NOMO-1 treated with DMSO at 0.1 percent for 48 hours (cell line): ENCODE measurements around the gene COX7A1.
"Not testable (repeated sequence)": the region's sequence is repeated elsewhere in the genome, so short reads cannot be mapped to it uniquely, and the experiment has no call there.

ENCODE experiments used
- DNase-seq: peaks from one replicate; lab custom pipeline; 2025; ENCODE audit not compliant: unreplicated experiment; lab: John Stamatoyannopoulos, UW

Gene COX7A1

DNA sequence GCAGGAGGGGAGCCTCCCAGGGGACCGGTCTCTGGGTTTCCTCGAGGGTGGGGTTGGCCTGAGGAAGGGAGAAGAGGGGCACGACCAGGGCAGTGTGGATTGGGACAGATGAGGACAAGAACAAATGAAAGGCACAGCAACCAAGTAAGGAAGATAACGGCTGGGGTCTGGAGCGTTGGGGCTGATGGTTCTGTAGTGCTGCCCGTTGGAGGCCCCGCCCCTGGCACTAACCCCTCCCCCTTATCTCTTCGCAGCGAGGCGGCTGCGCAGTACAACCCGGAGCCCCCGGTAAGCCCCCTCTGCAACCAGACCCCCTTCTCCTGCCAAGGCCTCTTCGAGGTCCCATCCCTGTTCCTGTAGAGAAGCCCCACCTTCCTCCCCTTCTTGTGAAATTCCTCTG lies 10.2 kb downstream of the COX7A1 start:
- no peak for DNase-seq

DNA sequence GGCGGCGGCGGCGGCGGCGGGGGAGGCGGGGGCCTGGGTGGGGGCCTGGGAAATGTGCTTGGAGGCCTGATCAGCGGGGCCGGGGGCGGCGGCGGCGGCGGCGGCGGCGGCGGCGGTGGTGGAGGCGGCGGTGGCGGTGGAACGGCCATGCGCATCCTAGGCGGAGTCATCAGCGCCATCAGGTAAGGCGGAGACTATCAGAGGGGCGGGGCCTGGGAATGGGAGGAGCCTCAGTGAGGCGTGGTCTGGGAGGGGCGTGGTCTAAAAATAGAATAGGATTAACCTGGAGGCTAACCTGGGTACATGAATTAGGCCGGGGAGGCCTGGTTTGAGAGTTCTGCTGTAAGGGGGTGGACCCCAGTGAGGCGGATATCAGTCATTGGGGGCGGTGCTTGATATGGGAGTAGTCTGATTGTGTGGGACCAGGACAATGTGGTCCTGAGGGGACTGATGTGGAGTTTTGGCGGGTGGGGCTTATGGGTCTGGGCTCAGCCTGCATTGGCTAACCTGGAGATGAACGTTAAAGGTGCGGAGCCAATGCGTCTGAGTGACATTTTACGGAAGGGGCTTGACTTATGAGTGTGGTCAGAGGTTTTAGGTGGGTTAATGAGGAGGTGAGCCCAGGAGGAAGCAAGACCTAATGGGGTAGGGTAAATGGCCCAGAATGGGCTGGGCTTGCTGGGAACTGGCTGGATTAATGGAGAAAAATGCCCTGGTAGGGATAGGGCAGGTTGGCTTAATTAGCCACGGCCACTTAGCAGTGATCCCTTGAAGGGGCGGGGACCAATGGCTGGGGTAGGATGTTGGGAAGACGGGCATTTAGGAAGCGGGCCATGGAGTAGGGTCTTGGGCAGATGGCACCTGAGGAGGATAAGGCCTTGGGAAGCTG lies 11.0 kb downstream of the COX7A1 start:
- DNase-seq: peak; percentile 73

DNA sequence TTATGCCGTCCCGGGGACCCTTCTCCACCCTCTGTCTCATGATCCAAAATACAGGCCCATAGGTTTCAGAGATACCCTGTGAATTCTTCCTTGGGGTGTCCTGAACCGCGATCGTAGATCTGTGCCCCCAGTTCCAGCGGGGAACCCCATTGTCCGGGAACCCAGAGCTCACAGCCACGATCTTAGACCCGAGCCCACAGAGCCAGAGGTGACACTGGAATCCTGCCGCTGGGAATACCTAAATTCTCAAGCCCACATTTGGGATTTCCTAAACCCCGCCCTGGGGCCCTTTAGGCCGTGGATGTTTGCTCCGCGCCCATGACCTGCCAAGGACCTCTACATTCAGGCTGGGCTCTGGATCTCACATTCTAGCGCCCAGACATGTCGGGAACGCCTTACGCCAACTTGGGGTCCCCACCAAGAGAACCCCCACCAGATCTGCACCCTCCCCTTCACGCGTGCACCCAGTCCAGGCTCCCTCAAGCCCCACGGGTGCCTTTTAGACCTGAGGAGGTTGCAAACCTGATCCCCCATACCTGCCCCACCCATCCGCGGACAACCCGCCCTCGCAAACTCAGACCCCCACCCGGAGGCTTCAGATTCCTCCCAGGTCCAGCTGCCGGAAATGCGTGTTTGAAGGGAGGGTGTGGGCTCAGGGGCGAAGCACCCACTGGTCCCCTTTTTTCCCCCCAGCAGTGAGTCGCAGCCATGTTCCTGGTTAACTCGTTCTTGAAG lies 11.8 kb downstream of the COX7A1 start:
- peak; percentile 46 for DNase-seq

DNA sequence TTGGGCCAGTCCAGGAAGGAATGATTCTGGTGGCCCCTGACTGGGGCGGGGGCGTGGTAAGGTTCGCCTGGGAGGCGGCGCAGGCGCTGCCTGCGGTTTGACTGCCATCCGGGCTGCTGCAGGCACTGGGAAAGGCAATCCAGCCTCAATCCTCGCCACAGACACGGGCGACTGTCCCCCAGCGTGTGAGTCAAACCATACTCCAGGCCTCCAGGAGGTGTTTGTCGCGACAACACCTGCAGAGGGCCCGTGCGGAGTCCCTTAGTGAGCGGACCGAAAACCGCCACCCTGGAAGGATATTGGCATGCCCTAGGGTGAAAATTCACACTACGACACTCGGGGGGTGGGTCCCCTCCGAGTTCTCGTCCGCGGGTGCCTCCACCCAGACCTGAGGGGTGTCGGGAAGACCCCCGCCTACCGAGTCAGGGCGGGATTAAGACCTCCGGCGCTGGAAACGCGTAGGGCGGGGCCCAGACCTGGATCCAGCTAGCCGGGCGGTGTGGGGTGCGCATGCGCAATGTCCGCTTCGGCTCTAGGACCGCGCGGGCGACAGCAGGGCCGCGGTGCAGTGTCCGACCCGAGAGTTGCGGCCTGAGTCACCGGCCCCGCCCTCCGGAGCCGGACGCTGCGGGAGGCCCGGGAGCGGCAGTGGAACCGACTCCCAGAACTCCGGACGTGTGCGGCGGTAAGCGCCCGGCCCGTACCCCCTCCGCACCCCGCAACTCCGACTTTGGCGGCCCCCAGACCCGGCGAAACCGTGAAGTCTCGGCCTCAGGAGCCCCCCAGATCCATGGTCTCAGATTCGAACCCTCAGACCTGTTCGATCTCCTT lies 12.6 kb downstream of the COX7A1 start, which contains the start of gene CAPNS1:
TSS of gene CAPNS1 (plus strand) at position 594 of the 831 bp plus-strand sequence. CDS start 946 bp downstream, outside the sequence.
- DNase-seq: peak; percentile 92

DNA sequence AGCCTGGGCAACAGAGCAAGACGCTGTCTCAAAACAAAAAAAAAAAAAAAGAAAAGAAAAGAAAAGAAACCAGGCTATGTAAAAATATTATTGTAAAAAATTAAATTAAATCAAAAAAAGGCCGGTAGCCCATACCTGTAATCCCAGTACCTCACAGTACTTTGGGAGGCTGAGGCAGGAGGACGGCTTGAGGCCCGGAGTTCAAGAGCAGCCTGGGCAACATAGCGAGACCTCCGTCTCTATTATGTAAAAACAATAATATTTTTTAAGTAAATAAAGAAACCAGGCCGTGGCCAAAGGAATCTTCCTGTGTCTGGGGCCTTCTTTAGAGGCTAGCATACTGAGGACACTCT lies 13.2 kb downstream of the COX7A1 start:
- DNase-seq: no peak

DNA sequence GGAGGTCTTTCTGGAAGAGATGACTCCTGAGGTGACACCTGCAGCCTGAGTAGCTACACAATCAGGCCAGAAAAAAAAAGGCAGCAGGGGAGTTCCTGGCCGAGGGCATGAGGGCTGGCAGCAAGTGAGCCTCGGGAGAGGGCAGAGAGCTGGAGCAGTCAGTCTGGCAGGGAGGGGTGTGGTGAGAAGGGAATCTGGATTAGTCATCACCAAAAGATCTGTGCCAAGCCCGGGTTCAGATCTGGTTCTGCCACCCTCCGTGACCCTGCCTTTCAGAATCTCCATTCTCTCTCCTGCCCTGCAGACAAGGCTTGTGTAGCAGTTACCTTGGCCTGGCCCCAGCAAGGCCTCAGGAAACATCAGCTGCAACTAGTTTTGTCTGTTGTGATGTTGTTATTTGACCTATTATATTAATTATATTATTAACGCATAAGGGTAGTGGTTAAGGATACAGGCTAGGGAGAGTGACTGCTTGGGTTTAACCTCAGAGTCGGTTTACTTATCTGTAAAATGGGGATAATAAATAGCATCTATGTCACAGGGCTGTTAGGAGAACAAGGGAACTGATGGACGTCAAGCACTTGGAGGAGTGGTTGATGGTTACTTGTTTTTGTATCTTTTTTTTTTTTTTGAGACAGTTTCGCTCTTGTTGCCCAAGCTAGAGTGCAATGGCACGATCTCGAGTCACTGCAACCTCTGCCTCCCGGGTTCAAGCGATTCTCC lies 15.1 kb downstream of the COX7A1 start:
- no peak for DNase-seq

DNA sequence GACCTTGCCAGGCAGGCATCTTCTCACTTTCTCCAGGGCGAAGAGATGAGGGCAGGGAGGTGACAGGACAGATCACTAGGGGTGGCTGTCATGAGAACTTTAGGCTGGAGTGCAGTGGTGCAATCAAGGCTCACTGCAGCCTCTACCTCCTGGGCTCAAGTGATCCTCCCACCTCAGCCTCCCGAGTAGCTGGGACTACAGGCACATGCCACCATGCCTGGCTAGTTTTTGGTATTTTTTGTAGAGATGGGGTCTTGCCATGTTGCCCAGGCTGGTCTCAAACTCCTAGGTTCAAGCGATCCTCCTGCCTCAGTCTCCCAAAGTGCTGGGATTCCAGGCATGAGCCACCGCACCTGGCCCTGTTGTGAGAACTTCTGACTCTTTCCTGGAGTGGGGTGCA lies 17.4 kb downstream of the COX7A1 start:
- not testable (repeated sequence) for DNase-seq

DNA sequence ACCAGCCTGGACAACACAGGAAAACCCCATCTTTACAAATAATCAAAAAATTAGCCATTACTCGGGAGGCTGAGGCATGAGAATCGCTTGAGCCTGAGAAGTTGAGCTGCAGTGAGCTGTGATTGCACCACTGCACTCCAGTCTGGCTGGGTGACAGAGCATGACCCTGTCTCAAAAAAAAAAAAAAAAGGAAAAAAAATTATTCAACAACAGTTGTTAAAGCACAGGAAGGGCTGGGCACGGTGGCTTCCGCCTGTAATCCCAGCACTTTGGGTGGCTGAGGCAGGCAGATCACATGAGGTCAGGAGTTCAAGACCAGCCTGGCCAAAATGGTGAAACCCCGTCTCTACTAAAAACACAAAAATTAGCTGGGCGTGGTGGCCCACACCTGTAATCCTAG lies 21.0 kb downstream of the COX7A1 start:
- DNase-seq: peak; percentile 9

DNA sequence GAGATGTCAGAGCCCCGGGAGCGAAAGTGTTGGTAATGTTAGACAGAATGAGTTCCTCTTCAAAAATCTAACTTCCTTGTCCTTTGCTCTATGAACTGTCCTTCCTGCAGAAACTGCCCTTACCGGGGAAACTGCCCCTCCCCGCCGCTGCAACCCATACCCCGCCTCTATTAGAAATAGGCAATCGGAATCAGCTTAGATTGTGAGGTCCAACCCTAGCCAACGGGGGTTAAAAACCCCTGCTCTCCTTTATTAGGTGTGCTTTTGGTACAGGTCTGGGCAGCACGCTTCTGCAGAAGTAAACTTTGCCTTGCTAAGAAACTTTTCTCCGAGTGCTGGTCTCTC lies 23.9 kb downstream of the COX7A1 start:
- DNase-seq: peak; percentile 75

DNA sequence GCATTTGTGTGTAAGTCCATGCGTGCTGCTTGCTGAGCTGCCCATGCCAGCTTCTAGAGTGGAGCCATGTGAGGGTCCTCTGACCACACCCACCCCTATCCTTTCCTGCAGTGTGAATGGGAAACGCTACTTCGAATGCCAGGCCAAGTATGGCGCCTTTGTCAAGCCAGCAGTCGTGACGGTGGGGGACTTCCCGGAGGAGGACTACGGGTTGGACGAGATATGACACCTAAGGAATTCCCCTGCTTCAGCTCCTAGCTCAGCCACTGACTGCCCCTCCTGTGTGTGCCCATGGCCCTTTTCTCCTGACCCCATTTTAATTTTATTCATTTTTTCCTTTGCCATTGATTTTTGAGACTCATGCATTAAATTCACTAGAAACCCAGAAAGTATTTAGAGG lies 26.7 kb downstream of the COX7A1 start:
- no peak for DNase-seq

DNA sequence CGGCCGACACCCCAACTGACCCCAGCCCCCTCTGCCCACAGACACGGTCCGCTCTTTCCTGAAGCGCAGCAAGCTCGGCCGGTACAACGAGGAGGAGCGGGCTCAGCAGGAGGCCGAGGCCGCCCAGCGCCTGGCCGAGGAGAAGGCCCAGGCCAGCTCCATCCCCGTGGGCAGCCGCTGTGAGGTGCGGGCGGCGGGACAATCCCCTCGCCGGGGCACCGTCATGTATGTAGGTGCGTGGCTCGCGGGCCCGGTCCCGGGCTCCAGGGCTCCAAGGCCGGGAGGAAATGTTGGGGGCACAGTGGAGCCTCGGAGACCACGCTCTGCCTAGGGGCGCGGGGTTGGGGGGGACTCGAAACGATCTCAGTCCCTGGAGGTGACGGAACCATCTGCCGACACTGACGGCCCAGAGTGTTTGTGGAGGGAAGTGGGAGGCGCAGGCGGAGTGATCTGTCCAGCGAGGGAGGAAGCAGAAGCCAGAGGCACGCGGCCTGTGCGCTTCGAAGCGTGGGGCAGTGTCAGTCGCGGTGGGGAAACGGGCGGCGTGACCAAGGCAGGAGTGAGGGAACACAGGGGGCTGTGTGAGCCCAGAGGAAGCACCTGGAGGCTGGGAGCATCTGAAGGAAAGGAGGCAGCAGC lies 30.6 kb downstream of the COX7A1 start:
- no peak for DNase-seq

DNA sequence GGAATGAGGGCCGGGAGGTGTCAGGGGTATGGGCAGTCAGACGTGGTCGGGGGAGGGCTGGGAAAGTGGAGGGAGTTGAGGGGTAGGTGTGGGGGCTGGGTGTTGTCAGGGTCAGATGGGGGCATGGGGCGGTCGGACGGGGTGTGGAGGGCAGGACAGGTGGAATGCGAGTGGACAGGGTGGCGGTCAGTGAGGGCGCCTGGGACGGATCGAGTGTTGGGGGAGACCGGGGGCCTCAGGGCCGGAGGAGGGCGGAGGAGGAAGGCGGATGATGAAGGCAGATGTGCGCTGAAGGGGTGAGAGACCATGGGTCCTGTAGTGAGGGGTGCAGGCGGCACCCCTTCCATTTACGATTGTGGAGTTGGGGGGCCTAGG lies 31.3 kb downstream of the COX7A1 start:
- no peak for DNase-seq

DNA sequence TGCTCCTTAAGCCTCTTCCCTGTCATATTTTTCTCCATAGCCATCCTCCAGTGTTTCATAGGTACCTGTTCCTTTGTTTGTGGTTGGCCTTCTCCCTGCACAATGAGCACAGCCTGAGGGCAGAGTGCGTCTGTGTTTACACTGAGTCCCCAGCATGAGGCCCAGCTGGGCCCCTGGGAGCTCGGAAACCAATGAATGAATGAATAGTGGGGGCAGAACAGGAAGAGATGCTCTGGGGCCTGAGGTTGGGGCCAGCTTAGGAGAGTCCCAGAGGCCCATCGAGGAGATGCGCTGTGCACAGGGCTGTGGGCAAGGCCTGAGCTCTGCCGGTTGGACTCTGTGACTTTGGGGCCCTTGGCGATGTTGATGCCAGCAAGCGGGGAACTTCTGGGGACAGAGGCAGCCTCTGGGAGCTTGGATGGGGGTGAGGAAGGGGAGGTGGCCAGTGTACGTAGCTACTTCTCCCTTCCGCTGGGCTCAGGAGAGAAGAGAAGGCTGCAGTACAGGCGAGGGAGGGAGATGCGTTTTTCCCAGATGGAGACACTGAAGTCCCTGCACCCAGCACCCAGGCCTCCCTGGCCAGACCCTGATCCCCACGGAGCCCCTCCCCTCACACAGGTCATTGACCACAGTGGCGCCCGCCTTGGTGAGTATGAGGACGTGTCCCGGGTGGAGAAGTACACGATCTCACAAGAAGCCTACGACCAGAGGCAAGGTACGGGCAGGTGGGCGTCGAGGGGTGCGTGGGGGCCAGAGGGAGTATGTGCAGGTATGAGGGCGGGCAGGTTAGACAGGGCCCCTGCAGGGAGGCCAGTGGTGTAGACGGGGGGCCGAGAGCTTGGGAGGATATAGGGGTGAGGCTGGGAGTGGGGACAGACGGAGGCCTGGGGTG lies 31.9 kb downstream of the COX7A1 start:
- DNase-seq: no peak

DNA sequence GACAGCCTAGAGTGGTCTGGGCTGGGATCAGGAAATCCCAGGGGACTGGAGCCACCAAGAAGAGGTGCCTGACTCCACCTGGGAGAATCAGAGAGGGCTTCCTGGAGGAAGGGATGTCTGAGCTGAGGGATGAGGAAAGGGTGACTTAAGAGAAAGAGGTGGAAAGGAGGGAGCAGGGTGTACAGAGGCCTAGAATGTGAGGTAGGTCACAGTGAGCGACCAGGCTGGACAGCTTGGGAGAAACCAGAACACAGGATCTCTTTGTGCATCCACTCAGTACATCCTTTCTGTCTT lies 36.0 kb downstream of the COX7A1 start:
- DNase-seq: no peak

DNA sequence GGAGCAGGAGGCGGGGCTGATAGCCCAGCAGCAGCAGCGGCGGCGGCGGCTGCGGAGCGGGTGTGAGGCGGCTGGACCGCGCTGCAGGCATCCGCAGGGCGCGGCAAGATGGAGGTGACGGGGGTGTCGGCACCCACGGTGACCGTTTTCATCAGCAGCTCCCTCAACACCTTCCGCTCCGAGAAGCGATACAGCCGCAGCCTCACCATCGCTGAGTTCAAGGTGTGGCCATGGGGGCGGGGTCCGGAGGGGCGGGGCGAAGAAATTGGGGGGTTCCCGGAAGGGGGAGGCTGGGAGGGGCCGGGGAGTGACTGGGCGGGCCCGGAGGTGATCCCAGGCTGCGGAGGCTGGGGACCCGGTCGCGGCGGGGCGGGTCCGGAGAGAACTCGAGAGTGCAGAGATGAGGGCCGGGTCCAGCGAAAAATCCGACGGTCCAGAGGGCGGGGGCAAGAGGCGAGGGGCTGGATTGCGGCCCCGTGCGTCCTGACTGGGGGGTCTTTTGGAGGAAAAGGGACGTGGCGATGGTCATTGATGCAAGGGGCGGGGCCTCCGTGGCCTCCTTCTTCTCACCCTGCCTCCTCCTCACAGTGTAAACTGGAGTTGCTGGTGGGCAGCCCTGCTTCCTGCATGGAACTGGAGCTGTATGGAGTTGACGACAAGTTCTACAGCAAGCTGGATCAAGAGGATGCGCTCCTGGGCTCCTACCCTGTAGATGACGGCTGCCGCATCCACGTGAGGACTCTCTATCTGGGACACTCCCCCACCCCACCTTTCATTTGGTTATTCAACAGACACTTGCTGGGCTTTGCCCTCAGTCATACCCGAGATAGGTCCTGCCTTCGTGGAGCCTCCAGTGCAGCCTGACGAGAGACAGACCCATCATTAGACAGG lies 36.5 kb downstream of the COX7A1 start, which contains the start of gene TBCB:
TSS of gene TBCB (plus strand) at position 16 of the 891 bp plus-strand sequence. CDS start at position 109, 93 bp downstream.
- DNase-seq: peak; percentile 72

DNA sequence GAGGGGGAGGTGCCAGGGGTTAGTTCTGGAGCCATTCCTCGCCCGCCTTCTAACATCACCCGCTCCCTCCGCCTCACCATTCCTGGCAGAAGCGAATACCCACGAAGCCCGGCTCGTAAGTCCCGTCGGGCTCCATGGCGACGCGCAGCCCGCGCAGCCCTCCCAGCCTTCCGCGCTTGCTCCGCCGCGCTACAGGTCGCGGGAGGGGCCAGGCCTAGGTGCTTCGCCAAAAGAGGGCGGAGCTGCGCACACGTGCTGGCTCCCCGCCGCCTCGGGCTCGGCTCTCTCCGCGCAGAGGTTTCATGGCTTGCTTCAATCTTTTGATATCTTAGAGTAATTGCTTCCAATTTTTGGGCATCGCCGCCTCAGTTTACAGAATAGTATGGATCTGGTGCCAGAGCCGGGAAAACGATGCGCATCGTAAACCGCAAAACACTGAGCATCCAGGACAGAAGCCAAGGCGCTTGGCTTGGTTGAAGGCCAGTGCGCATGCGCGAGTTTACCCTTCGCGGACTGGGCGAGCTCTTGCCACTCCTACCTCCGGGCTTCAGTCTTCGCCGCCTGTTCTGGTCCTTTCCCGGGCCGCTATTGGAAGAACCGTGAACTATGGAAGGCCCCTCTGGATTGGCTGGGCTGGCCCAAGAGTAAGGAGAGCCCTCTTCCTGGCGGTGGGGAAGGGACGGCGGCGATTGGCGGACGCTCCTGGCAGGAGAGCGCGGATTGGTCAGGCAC lies 37.4 kb downstream of the COX7A1 start, which contains the start of gene POLR2I:
TSS of gene POLR2I (minus strand) at position 155 of the 732 bp plus-strand sequence. CDS start at position 136, 19 bp downstream.
- DNase-seq: peak; percentile 100

DNA sequence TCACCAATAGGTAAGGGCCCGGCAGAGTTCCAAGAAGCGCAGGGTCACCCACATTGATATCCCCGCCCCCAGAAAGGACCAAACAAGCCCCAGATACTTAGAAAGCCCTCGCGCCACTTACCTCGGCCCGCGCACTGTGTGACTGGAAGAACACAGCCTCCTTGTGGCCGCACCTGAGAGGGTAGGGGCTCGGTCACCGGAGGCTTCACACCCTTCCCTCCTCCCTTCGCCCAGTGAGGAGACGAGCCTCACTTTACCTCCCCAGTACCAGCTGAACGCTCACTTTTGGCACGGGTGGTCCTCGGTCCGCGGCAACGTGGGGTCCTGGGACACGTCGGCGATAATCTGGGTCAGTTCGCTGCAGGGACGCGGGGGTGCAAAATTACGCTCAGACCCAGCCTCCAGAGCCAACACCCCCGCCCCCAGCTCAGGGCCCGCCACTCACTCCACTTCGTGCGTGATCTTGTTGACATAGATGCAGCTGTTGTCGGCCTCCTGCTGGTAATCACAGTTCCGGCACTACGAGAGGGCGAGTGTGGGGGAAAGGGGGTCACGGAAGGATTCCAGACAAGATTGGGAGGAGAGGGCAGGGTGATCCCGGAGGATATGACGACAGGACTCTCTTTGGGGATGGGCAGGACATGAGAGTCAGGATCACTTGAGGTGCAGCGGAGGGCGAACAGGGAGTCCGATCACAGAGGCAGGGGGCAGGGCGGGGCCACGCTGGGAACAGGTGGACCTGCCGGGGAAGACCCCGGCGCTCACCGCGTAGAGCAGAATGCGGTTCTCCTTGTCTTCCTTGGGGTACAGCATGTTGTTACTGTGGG lies 38.1 kb downstream of the COX7A1 start:
- DNase-seq: no peak
